Tibial nerve (tissue), 4 donors: ENCODE data around the gene ZFYVE28.

Experiments used
- CTCF ChIP-seq, 5 experiments: fragments of 200-600 bp in 3 of 5; fragments of 450-650 bp in 2 of 5; sonication (generic) in 3 of 5; IDR thresholded peaks; one replicate each; pipeline ENCODE4 v1.5.1; 2016 to 2019; ENCODE audit warnings: antibody characterized with exemption in 5 of 5, mild to moderate bottlenecking in 3 of 5, moderate library complexity in 2 of 5
- EP300 ChIP-seq, 2 donors: sonication (generic); formaldehyde crosslinking; IDR thresholded peaks; one replicate each; pipeline ENCODE4 v1.6.1; 2017; ENCODE audit warnings: antibody characterized with exemption in 2 of 2, mild to moderate bottlenecking in 1 of 2
- POLR2A ChIP-seq, 2 donors: fragments of 450-650 bp; IDR thresholded peaks; one replicate each; pipeline ENCODE4 v1.6.1; 2017; ENCODE audit warnings: antibody characterized with exemption in 2 of 2, mild to moderate bottlenecking in 2 of 2, moderate library complexity in 2 of 2

GRCh38 chr4:2320746-2321145, 97.7 kb downstream of the ZFYVE28 start:
- no peak for TF ChIP-seq CTCF (IDR thresholded peaks at IDR 0.05)
- no peak for TF ChIP-seq EP300 (IDR thresholded peaks at IDR 0.05)
- TF ChIP-seq POLR2A (IDR thresholded peaks at IDR 0.05) = no peak
